Erythroblast (primary cell): ENCODE measurements around the gene CNTN4.

ENCODE experiments used
- GATA1 ChIP-seq: IDR thresholded peaks from 2 replicates; pipeline ENCODE4 v1.6.1; 2011; ENCODE audit warnings: low read depth, mild to moderate bottlenecking, control low read depth, low read length, moderate library complexity
- POLR2A ChIP-seq: IDR thresholded peaks from 2 replicates; pipeline ENCODE4 v1.6.1; 2011; ENCODE audit warnings: mild to moderate bottlenecking, low read length

DNA sequence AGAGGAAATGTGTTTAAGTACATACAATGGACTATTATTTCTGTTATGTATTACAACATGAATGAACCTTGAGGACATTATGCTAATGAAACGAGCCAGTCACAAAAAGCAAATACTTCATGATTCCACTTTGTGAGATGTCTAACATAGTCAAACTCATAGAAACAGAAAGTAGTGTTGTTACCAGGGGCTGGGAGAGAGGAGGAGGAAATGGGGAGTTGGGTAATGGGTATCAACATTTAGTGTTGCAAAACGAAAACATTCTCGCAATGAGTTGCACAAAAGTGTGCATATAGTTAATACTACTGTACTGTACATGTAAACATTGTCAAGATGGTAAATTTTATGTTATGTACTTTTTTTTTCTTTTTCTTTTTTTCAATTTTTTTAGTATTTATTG is 817.2 kb downstream of the CNTN4 start:
- TF ChIP-seq POLR2A (no peak), GATA1 (no peak)
